Neural cell (in vitro differentiated cells): ENCODE measurements around the gene SCN7A. TPM values are rescaled to one million over a fixed set of nuclear protein-coding genes. Genes with fewer than 3 reads are reported as not detected.

Experiments
- H2AFZ ChIP-seq: fragments of 200-600, 300-800 bp; sonication (generic), shearing (Covaris generic); 2 replicates; pipeline ENCODE4 v1.6.0; 2014; ENCODE audit warnings: low read depth, mild to moderate bottlenecking, antibody characterized with exemption, low read length, moderate library complexity
- H3F3A ChIP-seq: fragments of 200-600 bp; shearing (Covaris generic); 2 replicates; pipeline ENCODE4 v1.6.1; 2016; ENCODE audit warnings: mild to moderate bottlenecking, moderate library complexity, mixed read lengths, antibody characterized with exemption, low read length; ENCODE audit not compliant: insufficient read depth, poor library complexity, severe bottlenecking
- H3K27ac ChIP-seq: fragments of 200-600, 300-800 bp; sonication (generic), shearing (Covaris generic); 2 replicates; pipeline ENCODE4 v1.5.1; 2014; ENCODE audit warnings: mild to moderate bottlenecking, low read length, moderate library complexity
- H3K27me3 ChIP-seq: fragments of 300-800, 200-600 bp; sonication (generic), shearing (Covaris generic); 2 replicates; pipeline ENCODE4 v1.6.0; 2014; ENCODE audit warnings: mild to moderate bottlenecking, low read depth, low read length, moderate library complexity; ENCODE audit not compliant: insufficient read depth
- H3K36me3 ChIP-seq: fragments of 300-800, 200-600 bp; sonication (generic), shearing (Covaris generic); 2 replicates; pipeline ENCODE4 v1.5.1; 2014; ENCODE audit warnings: mild to moderate bottlenecking, antibody characterized with exemption, low read length, moderate library complexity; ENCODE audit not compliant: insufficient read depth
- H3K4me2 ChIP-seq: fragments of 300-800, 200-600 bp; sonication (generic), shearing (Covaris generic); 2 replicates; pipeline ENCODE4 v1.6.0; 2014; ENCODE audit warnings: mild to moderate bottlenecking, low read length
- H3K4me3 ChIP-seq: fragments of 300-800, 200-600 bp; sonication (generic), shearing (Covaris generic); 2 replicates; pipeline ENCODE4 v1.5.1; 2014; ENCODE audit warnings: mild to moderate bottlenecking, low read length, moderate library complexity
- H3K79me2 ChIP-seq: fragments of 200-600 bp; shearing (Covaris generic); replicated peaks from 2 replicates; pipeline ENCODE4 v1.6.0; 2014; ENCODE audit warnings: mild to moderate bottlenecking, low read length, moderate library complexity; ENCODE audit not compliant: insufficient read depth
- H3K9ac ChIP-seq: fragments of 300-800, 200-600 bp; sonication (generic), shearing (Covaris generic); 2 replicates; pipeline ENCODE4 v1.6.1; 2016; ENCODE audit warnings: mild to moderate bottlenecking, low read length, mixed read lengths
- H3K9me2 ChIP-seq: fragments of 200-600 bp; shearing (Covaris generic); 2 replicates; pipeline ENCODE4 v1.6.1; 2016; ENCODE audit warnings: mild to moderate bottlenecking, low read length, mixed read lengths; ENCODE audit not compliant: insufficient read depth
- H3K9me3 ChIP-seq: fragments of 200-600, 300-800 bp; sonication (generic), shearing (Covaris generic); 2 replicates; pipeline ENCODE4 v1.6.1; 2016; ENCODE audit warnings: mild to moderate bottlenecking, mixed run types, low read length, moderate library complexity, mixed read lengths
- H4K20me1 ChIP-seq: fragments of 200-600 bp; shearing (Covaris generic); 2 replicates; pipeline ENCODE4 v1.6.1; 2016; ENCODE audit warnings: mild to moderate bottlenecking, mixed run types; ENCODE audit not compliant: insufficient read depth
- CTCF ChIP-seq: fragments of 450-650 bp; IDR thresholded peaks from 2 replicates; pipeline ENCODE4 v1.5.1; 2014; ENCODE audit warnings: antibody characterized with exemption, mild to moderate bottlenecking, moderate library complexity; ENCODE audit not compliant: poor library complexity, severe bottlenecking
- EP300 ChIP-seq: fragments of 450-650 bp; conservative IDR thresholded peaks from 2 replicates; pipeline ENCODE4 v1.6.1; 2014; ENCODE audit warnings: antibody characterized with exemption, mild to moderate bottlenecking, moderate library complexity; ENCODE audit not compliant: poor library complexity, severe bottlenecking
- EZH2 ChIP-seq: fragments of 200-600, 300-800 bp; shearing (Covaris generic), sonication (generic); IDR thresholded peaks from 2 replicates; pipeline ENCODE4 v1.6.1; 2014; ENCODE audit warnings: antibody characterized with exemption, low read length, borderline replicate concordance, mild to moderate bottlenecking; ENCODE audit not compliant: insufficient read depth, poor library complexity, severe bottlenecking
- MXI1 ChIP-seq: fragments of 450-650 bp; conservative IDR thresholded peaks from 2 replicates; pipeline ENCODE4 v1.6.1; 2014; ENCODE audit warnings: antibody characterized with exemption, mild to moderate bottlenecking; ENCODE audit not compliant: poor library complexity, severe bottlenecking
- POLR2AphosphoS5 ChIP-seq: IDR thresholded peaks from 2 replicates; pipeline ENCODE4 v1.6.1; 2012
- REST ChIP-seq: IDR thresholded peaks from 2 replicates; pipeline ENCODE4 v1.6.1; 2012; ENCODE audit warnings: borderline replicate concordance
- SMC3 ChIP-seq: fragments of 450-650 bp; conservative IDR thresholded peaks from 2 replicates; pipeline ENCODE4 v1.6.1; 2014; ENCODE audit warnings: antibody characterized with exemption, mild to moderate bottlenecking, moderate library complexity; ENCODE audit not compliant: poor library complexity
- TAF1 ChIP-seq: IDR thresholded peaks from 2 replicates; pipeline ENCODE4 v1.6.1; 2012; ENCODE audit warnings: low read depth
- polyA plus RNA-seq: library from polyadenylated mRNA; depleted of rRNA; stranded (reverse); fragments of >200 nt; gene quantifications from 2 replicates; pipeline ENCODE4 v1.2.3, GENCODE V29; 2014

The SCN7A gene
- polyA plus RNA-seq, 1 donor from 2014 or later = 0.09 TPM

DNA sequence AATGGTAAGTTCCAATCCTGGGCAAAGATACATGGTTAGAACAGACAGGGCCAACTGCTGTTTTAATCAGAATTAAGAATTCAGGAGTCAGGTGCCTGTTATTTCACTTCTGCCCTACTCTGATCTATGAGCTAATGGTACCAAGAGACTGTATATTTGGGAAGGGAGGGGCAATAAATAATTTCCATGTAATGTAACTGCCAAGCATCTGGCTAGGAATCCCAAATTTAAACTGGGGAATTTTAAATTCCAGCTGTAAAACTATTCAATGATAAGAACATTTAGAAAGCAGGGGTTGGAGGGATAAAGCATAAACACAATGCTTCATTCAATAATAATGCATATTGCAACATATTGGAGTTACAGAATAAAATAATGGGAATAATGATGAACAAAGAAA, 49.7 kb downstream of the SCN7A start:
- no peaks in the 10 kb centered on the region for H3K9me2 ChIP-seq
- TF ChIP-seq SMC3 (no peak), TAF1 (no peak), REST (no peak), CTCF (no peak), EZH2 (no peak)
- H3K9ac ChIP-seq = no peak overlapping the region
- no peaks in the 10 kb centered on the region for H3K79me2 ChIP-seq
- no peak overlapping the region for H3K4me2 ChIP-seq
- H2AFZ ChIP-seq = no peak overlapping the region
- H3K27ac ChIP-seq = no peak overlapping the region
- H4K20me1 ChIP-seq = no peaks in the 10 kb centered on the region
- no peak overlapping the region for H3K4me3 ChIP-seq
- no peaks in the 10 kb centered on the region for H3K27me3 ChIP-seq
- H3K36me3 ChIP-seq = no peaks in the 10 kb centered on the region
- no peaks in the 10 kb centered on the region for H3K9me3 ChIP-seq
- H3F3A ChIP-seq = no peaks in the 10 kb centered on the region

DNA sequence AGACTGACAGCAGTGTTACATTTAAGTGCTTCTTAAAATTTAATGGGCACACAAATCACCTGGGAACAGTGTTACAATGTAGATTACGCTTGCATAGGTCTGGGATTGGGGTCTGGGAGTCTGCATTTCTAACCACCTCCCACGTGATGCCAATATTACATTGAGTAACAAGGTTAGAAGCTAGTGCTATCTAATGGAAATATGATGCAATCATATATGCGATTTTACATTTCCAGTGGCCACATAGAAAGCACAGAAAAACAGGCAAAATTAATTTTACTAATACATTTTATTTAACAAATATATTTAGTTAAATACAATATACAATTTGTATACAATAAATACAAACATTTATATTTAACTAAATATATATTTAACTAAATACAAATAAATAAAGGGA, 53.7 kb downstream of the SCN7A start:
- Histone ChIP-seq H3K36me3 (no peaks in the 10 kb centered on the region), H3K9ac (no peak overlapping the region), H3K79me2 (no peaks in the 10 kb centered on the region), H2AFZ (no peak overlapping the region), H3K4me2 (no peak overlapping the region), H3K4me3 (no peak overlapping the region), H4K20me1 (no peaks in the 10 kb centered on the region), H3K9me2 (no peaks in the 10 kb centered on the region), H3F3A (no peaks in the 10 kb centered on the region), H3K27me3 (no peaks in the 10 kb centered on the region), H3K27ac (no peak overlapping the region), H3K9me3 (no peaks in the 10 kb centered on the region)
- TF ChIP-seq POLR2AphosphoS5 (no peak), CTCF (no peak), TAF1 (no peak), EP300 (no peak), SMC3 (no peak), MXI1 (no peak), EZH2 (no peak)
